A673 (cell line): ENCODE data around the gene MEA1. TPM values are rescaled to one million over a fixed set of nuclear protein-coding genes. Genes with fewer than 3 reads are reported as not detected.

Source experiments
- BruUV-seq: library from RNA; stranded (reverse); fragments of 400-500 nt; replicated peaks from 2 replicates; lab custom pipeline; 2021; lab: Mats Ljungman, UMichigan
- CTCF ChIA-PET: fragments of 300-600 bp; sonication (Branson Sonifier 250); formaldehyde crosslinking; loops from one replicate; lab custom pipeline; 2022; ENCODE audit warnings: antibody characterized with exemption; lab: Charles Lee
- POLR2A ChIA-PET: fragments of 300-600 bp; sonication (Branson Sonifier 250); formaldehyde crosslinking; loops from one replicate; lab custom pipeline; 2022; ENCODE audit warnings: antibody characterized with exemption; ENCODE audit not compliant: low non-redundant PET; lab: Charles Lee
- DNase-seq: peaks from one replicate; pipeline ENCODE4 v3.0.0-alpha.2; 2015; ENCODE audit warnings: low spot score
- H3K27ac ChIP-seq: fragments of 200-600 bp; sonication (generic); 2 replicates; pipeline ENCODE4 v1.5.1; 2016; ENCODE audit warnings: mixed run types, low read depth, mild to moderate bottlenecking, mixed read lengths, antibody characterized with exemption, low read length; ENCODE audit not compliant: poor library complexity, severe bottlenecking
- H3K27me3 ChIP-seq: fragments of 200-600 bp; sonication (generic); replicated peaks from 2 replicates; pipeline ENCODE4 v1.6.1; 2017; ENCODE audit warnings: mixed run types, low read depth, mild to moderate bottlenecking, mixed read lengths, antibody characterized with exemption, low read length; ENCODE audit not compliant: insufficient read depth, poor library complexity
- H3K36me3 ChIP-seq: fragments of 200-600 bp; sonication (generic); 2 replicates; pipeline ENCODE4 v1.6.1; 2016; ENCODE audit warnings: mixed run types, mild to moderate bottlenecking, mixed read lengths, antibody characterized with exemption, low read length; ENCODE audit not compliant: insufficient read depth, poor library complexity, severe bottlenecking
- H3K4me1 ChIP-seq: fragments of 200-600 bp; sonication (generic); 2 replicates; pipeline ENCODE4 v1.6.1; 2017; ENCODE audit warnings: mixed run types, mild to moderate bottlenecking, mixed read lengths, antibody characterized with exemption, low read length; ENCODE audit not compliant: insufficient read depth, poor library complexity, severe bottlenecking
- H3K4me3 ChIP-seq: fragments of 200-600 bp; sonication (generic); 2 replicates; pipeline ENCODE4 v1.5.1; 2016; ENCODE audit warnings: low read depth, mixed run types, mild to moderate bottlenecking, mixed read lengths, low read length; ENCODE audit not compliant: poor library complexity, severe bottlenecking
- H3K9me3 ChIP-seq: fragments of 200-600 bp; sonication (generic); 2 replicates; pipeline ENCODE4 v1.6.1; 2016; ENCODE audit warnings: mixed run types, low read depth, mild to moderate bottlenecking, mixed read lengths, antibody characterized with exemption, low read length; ENCODE audit not compliant: poor library complexity, severe bottlenecking
- EZH2 ChIP-seq: fragments of 200-600 bp; sonication (generic); IDR thresholded peaks from 2 replicates; pipeline ENCODE4 v1.6.1; 2017; ENCODE audit warnings: borderline replicate concordance, low read depth, mild to moderate bottlenecking, mixed read lengths, antibody characterized with exemption, low read length; ENCODE audit not compliant: poor library complexity, severe bottlenecking
- intact Hi-C: fragments of 100-400 bp; cut with micrococcal nuclease; formaldehyde crosslinking; loops from one replicate; pipeline ENCODE4 v1.10.0; 2022; ENCODE audit not compliant: unreplicated experiment
- total RNA-seq: library from RNA; stranded (reverse); gene quantifications from 2 replicates; pipeline ENCODE4 v1.2.3, GENCODE V29; 2021
- TF ChIP-seq, protein P1 (sequence below): fragments of 300-800, 200-600 bp; sonication (generic); conservative IDR thresholded peaks from 2 replicates; pipeline ENCODE4 v1.5.1; 2017; ENCODE audit warnings: low read depth, mild to moderate bottlenecking, antibody characterized with exemption, low read length, moderate library complexity, mixed read lengths

Gene MEA1
- total RNA-seq, 1 experiment from 2014 or later, result 125 TPM

GRCh38 chr6:42962502-42963178, 51.1 kb downstream of the MEA1 start:
- intact Hi-C loops, result no loop called here

DNA sequence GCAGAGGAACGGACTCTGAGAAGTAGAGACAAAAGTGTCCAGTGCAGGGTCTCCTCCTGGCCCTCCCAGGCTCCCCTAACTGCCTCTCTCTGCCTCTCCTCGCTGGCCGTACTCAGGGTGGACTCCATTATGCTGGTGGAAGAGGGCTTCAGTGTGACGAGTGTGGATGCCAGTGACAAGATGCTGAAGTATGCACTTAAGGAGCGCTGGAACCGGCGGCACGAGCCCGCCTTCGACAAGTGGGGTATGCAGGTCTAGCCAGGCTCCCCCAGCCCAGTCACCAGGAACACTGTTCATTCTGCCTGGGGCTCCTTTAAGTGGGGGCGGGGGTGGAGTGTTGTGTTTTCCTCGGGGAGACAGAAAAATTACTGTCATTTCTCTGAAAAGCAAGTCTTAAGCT, 51.6 kb downstream of the MEA1 start:
- no peak for DNase-seq
- CTCF ChIA-PET, result no interaction called here
- H3K27me3 ChIP-seq, result no peaks in the 10 kb centered on the region
- H3K36me3 ChIP-seq, result peaks cover 12% of the 10 kb centered on the region
- peak overlapping the region; percentile 23 for H3K27ac ChIP-seq
- H3K4me1 ChIP-seq, result no peaks in the 10 kb centered on the region
- POLR2A ChIA-PET, result no interaction called here
- H3K4me3 ChIP-seq, result no peak overlapping the region
- TF ChIP-seq, protein P1, sequence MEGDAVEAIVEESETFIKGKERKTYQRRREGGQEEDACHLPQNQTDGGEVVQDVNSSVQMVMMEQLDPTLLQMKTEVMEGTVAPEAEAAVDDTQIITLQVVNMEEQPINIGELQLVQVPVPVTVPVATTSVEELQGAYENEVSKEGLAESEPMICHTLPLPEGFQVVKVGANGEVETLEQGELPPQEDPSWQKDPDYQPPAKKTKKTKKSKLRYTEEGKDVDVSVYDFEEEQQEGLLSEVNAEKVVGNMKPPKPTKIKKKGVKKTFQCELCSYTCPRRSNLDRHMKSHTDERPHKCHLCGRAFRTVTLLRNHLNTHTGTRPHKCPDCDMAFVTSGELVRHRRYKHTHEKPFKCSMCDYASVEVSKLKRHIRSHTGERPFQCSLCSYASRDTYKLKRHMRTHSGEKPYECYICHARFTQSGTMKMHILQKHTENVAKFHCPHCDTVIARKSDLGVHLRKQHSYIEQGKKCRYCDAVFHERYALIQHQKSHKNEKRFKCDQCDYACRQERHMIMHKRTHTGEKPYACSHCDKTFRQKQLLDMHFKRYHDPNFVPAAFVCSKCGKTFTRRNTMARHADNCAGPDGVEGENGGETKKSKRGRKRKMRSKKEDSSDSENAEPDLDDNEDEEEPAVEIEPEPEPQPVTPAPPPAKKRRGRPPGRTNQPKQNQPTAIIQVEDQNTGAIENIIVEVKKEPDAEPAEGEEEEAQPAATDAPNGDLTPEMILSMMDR, result no peak
- intact Hi-C loops, result no loop called here
- BruUV-seq, result no TSS peak
- no peaks in the 10 kb centered on the region for H3K9me3 ChIP-seq

More at GRCh38 chr6:42962502-42963178, 51.1 kb downstream of the MEA1 start:
- Histone ChIP-seq H3K4me1 (no peaks in the 10 kb centered on the region), H3K36me3 (peaks cover 15% of the 10 kb centered on the region), H3K4me3 (no peak overlapping the region), H3K27ac (peak overlapping the region; percentile 23), H3K9me3 (no peaks in the 10 kb centered on the region), H3K27me3 (no peaks in the 10 kb centered on the region)
- BruUV-seq, result no TSS peak
- no peak for DNase-seq
- POLR2A ChIA-PET, result no interaction called here
- CTCF ChIA-PET, result no interaction called here
- TF ChIP-seq, protein P1, result no peak
- no peak for TF ChIP-seq EZH2

Other genes starting within 250 kb of the MEA1 start
- gene BICRAL, start 231.9 kb downstream of the MEA1 start, total RNA-seq, result 6.9 and 7.9 TPM in 2 replicates
- 168 and 183 TPM in 2 replicates for gene RPL7L1, start 134.3 kb downstream of the MEA1 start, total RNA-seq
- gene PTCRA, start 97.9 kb downstream of the MEA1 start, total RNA-seq, result not detected in 2 replicates
- 34.5 and 37.7 TPM in 2 replicates for gene CNPY3, start 84.5 kb downstream of the MEA1 start, total RNA-seq
- 1.2 and 1.8 TPM in 2 replicates for gene GNMT, start 53.2 kb downstream of the MEA1 start, total RNA-seq
- gene PEX6, start 34.8 kb downstream of the MEA1 start, total RNA-seq, result 25.9 and 26.1 TPM in 2 replicates
- gene PPP2R5D, start 29.4 kb downstream of the MEA1 start, total RNA-seq, result 73.6 and 77.1 TPM in 2 replicates
- gene KLHDC3, start 303 bp upstream of the MEA1 start, total RNA-seq, result 90.1 and 108 TPM in 2 replicates
- gene RRP36, start 7.7 kb upstream of the MEA1 start, total RNA-seq, result 104 and 115 TPM in 2 replicates
- 29.4 and 30.7 TPM in 2 replicates for gene CUL7, start 39.9 kb upstream of the MEA1 start, total RNA-seq
- gene MRPL2, start 45.5 kb upstream of the MEA1 start, total RNA-seq, result 95.8 and 127 TPM in 2 replicates
- 21.3 and 35.6 TPM in 2 replicates for gene KLC4, start 45.7 kb upstream of the MEA1 start, total RNA-seq
- gene PTK7, start 62.4 kb upstream of the MEA1 start, total RNA-seq, result 84.5 and 95.8 TPM in 2 replicates
- 28.7 and 33.2 TPM in 2 replicates for gene SRF, start 157.3 kb upstream of the MEA1 start, total RNA-seq
- 38.7 and 50.7 TPM in 2 replicates for gene CUL9, start 168.2 kb upstream of the MEA1 start, total RNA-seq
- gene DNPH1, start 215.5 kb upstream of the MEA1 start, total RNA-seq, result 55.1 and 69.4 TPM in 2 replicates
- gene TTBK1, start 229.5 kb upstream of the MEA1 start, total RNA-seq, result not detected in 2 replicates